GM06990 (cell line): Measurements from ENCODE around the gene ACER1.

Source experiments
- DNase-seq: peaks from one replicate; pipeline ENCODE4 v3.0.0-alpha.2; 2011; ENCODE audit not compliant: insufficient read length; ENCODE audit errors: extremely low read depth
- H3K27me3 ChIP-seq: replicated peaks from 2 replicates; pipeline ENCODE4 v1.6.0; 2011; ENCODE audit warnings: low read length; ENCODE audit not compliant: control insufficient read depth, insufficient read depth
- H3K36me3 ChIP-seq: 2 replicates; pipeline ENCODE4 v1.5.1; 2011; ENCODE audit warnings: low read length; ENCODE audit not compliant: control insufficient read depth, insufficient read depth
- H3K4me3 ChIP-seq: replicated peaks from 2 replicates; pipeline ENCODE4 v1.5.1; 2011; ENCODE audit warnings: low read depth, mild to moderate bottlenecking, control low read depth, low read length
- TF ChIP-seq, protein P1 (sequence below): IDR thresholded peaks from 2 replicates; pipeline ENCODE4 v1.5.1; 2011; ENCODE audit warnings: low read length, control low read depth, mild to moderate bottlenecking, inconsistent platforms; ENCODE audit not compliant: insufficient read depth, poor library complexity, severe bottlenecking

ACER1 gene

DNA sequence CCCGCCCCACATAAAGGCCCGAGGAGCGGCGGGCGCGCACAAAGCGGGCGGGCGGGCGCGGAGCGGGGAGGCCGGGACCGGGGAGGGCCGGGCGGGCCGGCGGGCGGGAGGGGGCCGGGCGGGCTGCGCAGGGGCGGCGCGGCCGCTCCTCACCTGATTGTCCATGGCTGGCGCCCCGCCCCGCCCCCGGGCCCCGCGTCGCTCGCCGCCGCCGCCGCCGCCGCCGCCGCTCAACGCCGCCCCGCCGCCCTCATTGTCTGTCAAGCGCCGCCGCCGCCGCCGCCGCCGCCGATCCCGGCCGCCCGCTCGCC, 53.8 kb downstream of the ACER1 start:
- H3K36me3 ChIP-seq = peaks cover 5% of the 10 kb centered on the region; the same call in 1 of the 2 replicates
- DNase-seq = no peak
- H3K4me3 ChIP-seq = peak overlapping the region; percentile 78
- no peaks in the 10 kb centered on the region for H3K27me3 ChIP-seq
- TF ChIP-seq, protein P1, sequence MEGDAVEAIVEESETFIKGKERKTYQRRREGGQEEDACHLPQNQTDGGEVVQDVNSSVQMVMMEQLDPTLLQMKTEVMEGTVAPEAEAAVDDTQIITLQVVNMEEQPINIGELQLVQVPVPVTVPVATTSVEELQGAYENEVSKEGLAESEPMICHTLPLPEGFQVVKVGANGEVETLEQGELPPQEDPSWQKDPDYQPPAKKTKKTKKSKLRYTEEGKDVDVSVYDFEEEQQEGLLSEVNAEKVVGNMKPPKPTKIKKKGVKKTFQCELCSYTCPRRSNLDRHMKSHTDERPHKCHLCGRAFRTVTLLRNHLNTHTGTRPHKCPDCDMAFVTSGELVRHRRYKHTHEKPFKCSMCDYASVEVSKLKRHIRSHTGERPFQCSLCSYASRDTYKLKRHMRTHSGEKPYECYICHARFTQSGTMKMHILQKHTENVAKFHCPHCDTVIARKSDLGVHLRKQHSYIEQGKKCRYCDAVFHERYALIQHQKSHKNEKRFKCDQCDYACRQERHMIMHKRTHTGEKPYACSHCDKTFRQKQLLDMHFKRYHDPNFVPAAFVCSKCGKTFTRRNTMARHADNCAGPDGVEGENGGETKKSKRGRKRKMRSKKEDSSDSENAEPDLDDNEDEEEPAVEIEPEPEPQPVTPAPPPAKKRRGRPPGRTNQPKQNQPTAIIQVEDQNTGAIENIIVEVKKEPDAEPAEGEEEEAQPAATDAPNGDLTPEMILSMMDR = no peak

DNA sequence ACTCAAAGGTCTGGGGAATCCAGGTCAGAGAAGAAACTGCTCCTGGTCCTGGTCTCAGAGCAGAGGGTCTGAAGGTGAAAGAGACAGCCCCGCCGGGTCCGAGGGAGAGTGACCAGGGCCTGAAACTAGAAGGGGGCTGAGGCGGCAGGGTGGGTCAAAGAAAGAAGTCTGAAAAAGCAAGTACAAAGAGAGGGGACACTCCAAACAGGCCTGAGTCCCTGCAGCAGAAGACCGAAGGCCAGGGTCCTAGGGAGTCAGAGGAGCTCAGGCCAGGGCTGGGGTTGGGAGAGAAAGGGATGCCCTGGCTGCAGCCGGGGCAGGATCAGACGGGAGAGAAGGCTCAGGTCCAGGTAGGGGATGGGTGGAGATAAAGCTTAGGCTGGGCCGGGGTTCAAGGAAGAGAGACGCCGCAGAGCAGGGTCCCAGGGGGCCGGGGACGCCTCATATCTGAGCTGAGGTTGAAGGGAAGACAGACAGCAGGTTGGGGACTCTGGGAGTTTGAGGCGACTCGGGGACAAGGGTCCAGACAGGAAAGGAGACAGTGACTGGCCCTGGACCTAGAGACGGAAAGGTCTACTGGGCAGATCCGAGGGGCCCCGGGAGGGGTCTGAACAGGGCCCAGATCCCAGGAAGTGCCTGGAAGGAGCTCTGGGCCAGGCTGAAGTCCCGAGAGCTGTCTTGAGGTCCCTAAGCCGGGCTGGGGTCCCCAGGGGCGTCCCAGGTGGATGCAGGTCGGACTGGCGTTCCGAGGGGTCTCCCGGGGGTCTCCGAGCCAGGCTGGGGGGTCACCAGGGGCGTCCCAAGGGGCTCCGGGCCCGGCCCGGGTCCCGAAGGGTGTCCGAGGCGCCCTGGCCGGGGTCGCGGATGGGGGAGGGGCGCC, 54.4 kb downstream of the ACER1 start:
- TF ChIP-seq, protein P1 = no peak
- peak overlapping the region; percentile 78 for H3K4me3 ChIP-seq
- H3K36me3 ChIP-seq = peaks cover 5% of the 10 kb centered on the region
- H3K27me3 ChIP-seq = no peaks in the 10 kb centered on the region
- no peak for DNase-seq

DNA sequence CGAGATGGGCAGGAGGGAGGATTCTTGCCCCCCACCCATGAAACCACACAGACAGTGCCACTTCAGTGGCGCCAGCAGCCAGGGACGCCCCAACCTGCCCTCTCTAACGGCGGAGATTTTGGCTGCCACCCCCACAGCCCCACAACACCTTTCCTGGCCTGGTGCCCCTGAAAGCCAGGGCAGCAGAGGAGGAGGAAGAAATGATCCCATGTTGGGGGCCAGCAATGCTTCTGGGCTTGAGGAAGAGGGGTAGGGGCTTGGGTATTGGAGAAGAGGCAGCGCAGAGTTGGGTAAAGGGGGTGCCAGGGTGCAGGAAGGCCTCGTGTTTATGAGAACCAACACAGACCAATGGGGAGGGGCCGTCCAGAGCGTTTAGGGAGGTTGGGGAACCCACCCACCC, 55.4 kb downstream of the ACER1 start:
- Histone ChIP-seq H3K4me3 (no peak overlapping the region), H3K27me3 (no peaks in the 10 kb centered on the region), H3K36me3 (peaks cover 5% of the 10 kb centered on the region)
- TF ChIP-seq, protein P1 = no peak
- DNase-seq = no peak

DNA sequence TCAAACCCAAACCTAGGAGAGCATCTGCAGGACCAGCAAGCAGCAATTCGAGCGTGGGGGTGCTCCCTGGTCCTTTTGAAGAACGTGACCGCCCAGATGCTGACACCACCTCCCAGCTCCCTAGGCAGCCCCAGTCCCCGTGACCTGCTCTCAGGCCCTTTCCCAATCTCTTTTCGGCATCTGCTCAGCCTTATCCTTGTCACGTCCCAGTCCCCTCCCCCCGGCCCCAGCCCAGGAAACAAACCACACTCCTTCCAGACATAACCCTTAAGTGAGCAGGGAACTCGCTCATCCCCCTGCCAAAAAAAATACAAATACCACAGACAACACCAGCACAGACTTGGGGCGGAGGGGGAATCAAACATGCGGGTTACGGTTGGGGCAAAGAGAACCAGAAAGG, 57.0 kb downstream of the ACER1 start:
- DNase-seq = no peak
- TF ChIP-seq, protein P1 = no peak
- H3K36me3 ChIP-seq = peaks cover 5% of the 10 kb centered on the region
- H3K4me3 ChIP-seq = no peak overlapping the region
- H3K27me3 ChIP-seq = no peaks in the 10 kb centered on the region

DNA sequence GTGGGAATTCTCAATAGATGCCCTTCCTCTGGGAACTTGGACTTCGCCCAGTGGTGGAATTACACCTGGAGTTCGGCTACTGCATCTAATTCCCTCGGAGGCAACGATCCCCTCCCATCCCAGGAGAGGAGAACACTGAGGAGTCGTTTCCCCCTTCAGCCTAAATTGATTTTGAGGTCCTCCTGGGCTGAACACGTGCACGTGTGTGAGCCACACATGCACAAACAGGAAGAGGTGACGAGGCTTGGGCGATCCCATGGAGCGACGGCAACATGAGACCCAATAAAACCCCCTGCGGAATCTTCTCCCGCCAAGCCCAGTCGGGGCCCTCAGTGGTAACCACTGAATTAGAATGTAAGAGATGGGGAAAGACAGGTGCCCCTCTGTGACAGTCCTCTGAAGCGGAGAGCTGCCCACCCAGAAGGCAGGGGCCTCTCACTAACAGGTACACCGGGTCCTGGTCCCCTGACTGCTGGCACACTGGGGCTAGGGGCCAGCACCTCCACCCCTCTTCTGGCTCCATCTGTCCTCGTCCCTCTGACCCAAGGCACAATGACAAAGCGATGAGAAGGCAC, 58.2 kb downstream of the ACER1 start:
- no peak for DNase-seq
- Histone ChIP-seq H3K36me3 (peaks cover 9% of the 10 kb centered on the region), H3K27me3 (no peaks in the 10 kb centered on the region), H3K4me3 (no peak overlapping the region)
- TF ChIP-seq, protein P1 = no peak
